Urinary bladder (tissue), 4 donors: ENCODE data around the gene NRXN2. TPM values are rescaled to one million over a fixed set of nuclear protein-coding genes. Genes with fewer than 3 reads are reported as not detected.
"Not testable (repeated sequence)": the region's sequence is repeated elsewhere in the genome, so short reads cannot be mapped to it uniquely, and the experiment has no call there.

Experiments
- DNase-seq: peaks from one replicate; pipeline ENCODE4 v3.0.0-alpha.2; 2015; ENCODE audit errors: extremely low spot score
- H3K27ac ChIP-seq: one replicate; pipeline ENCODE4 v1.5.1; 2013; ENCODE audit warnings: low read depth, mild to moderate bottlenecking, moderate library complexity
- H3K36me3 ChIP-seq: one replicate; pipeline ENCODE4 v1.6.1; 2013; ENCODE audit warnings: mild to moderate bottlenecking, moderate library complexity; ENCODE audit not compliant: insufficient read depth
- H3K4me1 ChIP-seq: one replicate; pipeline ENCODE4 v1.6.1; 2013; ENCODE audit warnings: mild to moderate bottlenecking, moderate library complexity; ENCODE audit not compliant: insufficient read depth
- H3K4me3 ChIP-seq: one replicate; pipeline ENCODE4 v1.5.1; 2013; ENCODE audit warnings: low read depth, low read length
- WGBS: extraction: QIAGEN DNeasy Blood & Tissue Kit; methylation state at CpG from one replicate; pipeline ENCODE4 v1.1.7; 2013; 5-methylcytosine and 5-hydroxymethylcytosine counted together
- polyA plus RNA-seq: library from polyadenylated mRNA; stranded (reverse); fragments of 200-250 nt; gene quantifications from one replicate; pipeline ENCODE4 v1.2.3, GENCODE V29; 2013
- total RNA-seq: library from RNA; depleted of rRNA; stranded (reverse); fragments of >200 nt; gene quantifications from one replicate; pipeline ENCODE4 v1.2.3, GENCODE V29; 2014
- donor health status: healthy with polysubstance abuse.
- donor health status: healthy.

NRXN2 gene
- total and polyA plus RNA-seq, 2 donors = 11.5 to 30.5 TPM

- DNase-seq = no peak
- no peaks in the 10 kb centered on the region for H3K4me1 ChIP-seq
- no peak overlapping the region for H3K27ac ChIP-seq
- WGBS = 76% methylated on average over 23 of the region's 23 CpGs
- no peak overlapping the region for H3K4me3 ChIP-seq
- no peaks in the 10 kb centered on the region for H3K36me3 ChIP-seq
Observed at GRCh38 chr11:64598797-64599697, 124.0 kb downstream of the NRXN2 start.

GRCh38 chr11:64598106-64598796 lies 124.7 kb downstream of the NRXN2 start:
- 92% methylated on average over 12 of the region's 12 CpGs for WGBS
- no peaks in the 10 kb centered on the region for H3K36me3 ChIP-seq
- H3K4me1 ChIP-seq = no peaks in the 10 kb centered on the region
- DNase-seq = no peak
- no peak overlapping the region for H3K27ac ChIP-seq
- H3K4me3 ChIP-seq = no peak overlapping the region

GRCh38 chr11:64597671-64598101 lies 125.3 kb downstream of the NRXN2 start:
- no peak overlapping the region for H3K27ac ChIP-seq
- no peaks in the 10 kb centered on the region for H3K4me1 ChIP-seq
- no peak for DNase-seq
- no peaks in the 10 kb centered on the region for H3K36me3 ChIP-seq
- WGBS = 91% methylated on average over 13 of the region's 13 CpGs
- H3K4me3 ChIP-seq = no peak overlapping the region

- H3K27ac ChIP-seq, H3K4me1 ChIP-seq, H3K4me3 ChIP-seq, H3K36me3 ChIP-seq, DNase-seq: not testable (repeated sequence)
- 68% methylated on average over 1 of the region's 1 CpG for WGBS
Observed at GRCh38 chr11:64595922-64596321, 127.1 kb downstream of the NRXN2 start.

GRCh38 chr11:64594159-64594939 lies 128.6 kb downstream of the NRXN2 start:
- Histone ChIP-seq H3K36me3 (no peaks in the 10 kb centered on the region), H3K27ac (no peak overlapping the region), H3K4me1 (no peaks in the 10 kb centered on the region), H3K4me3 (no peak overlapping the region)
- WGBS = 92% methylated on average over 14 of the region's 14 CpGs
- DNase-seq = no peak

GRCh38 chr11:64593156-64594105 lies 129.6 kb downstream of the NRXN2 start:
- 89% methylated on average over 32 of the region's 32 CpGs for WGBS
- no peak overlapping the region for H3K4me3 ChIP-seq
- no peak overlapping the region for H3K27ac ChIP-seq
- DNase-seq = no peak
- no peaks in the 10 kb centered on the region for H3K4me1 ChIP-seq
- H3K36me3 ChIP-seq = no peaks in the 10 kb centered on the region

- no peaks in the 10 kb centered on the region for H3K4me1 ChIP-seq
- H3K36me3 ChIP-seq = no peaks in the 10 kb centered on the region
- no peak overlapping the region for H3K27ac ChIP-seq
- no peak overlapping the region for H3K4me3 ChIP-seq
- WGBS = 89% methylated on average over 9 of the region's 9 CpGs
- no peak for DNase-seq
Observed at GRCh38 chr11:64592656-64593055, 130.3 kb downstream of the NRXN2 start.

GRCh38 chr11:64592234-64592615 lies 130.8 kb downstream of the NRXN2 start:
- DNase-seq = no peak
- no peaks in the 10 kb centered on the region for H3K36me3 ChIP-seq
- no peak overlapping the region for H3K4me3 ChIP-seq
- H3K4me1 ChIP-seq = no peaks in the 10 kb centered on the region
- WGBS = 93% methylated on average over 3 of the region's 3 CpGs
- H3K27ac ChIP-seq = no peak overlapping the region

- Histone ChIP-seq H3K27ac (no peak overlapping the region), H3K4me3 (no peak overlapping the region), H3K36me3 (no peaks in the 10 kb centered on the region), H3K4me1 (no peaks in the 10 kb centered on the region)
- WGBS = 88% methylated on average over 36 of the region's 36 CpGs
- no peak for DNase-seq
Observed at GRCh38 chr11:64591257-64592233, 131.5 kb downstream of the NRXN2 start.

GRCh38 chr11:64590763-64591221 lies 132.2 kb downstream of the NRXN2 start, which contains the start of gene SLC22A12:
SLC22A12 (plus strand) TSS chr11:64591220; CDS start chr11:64591557, 337 bp downstream.
- no peak for DNase-seq
- 84% methylated on average over 14 of the region's 14 CpGs for WGBS
- Histone ChIP-seq H3K27ac (no peak within 1 kb of the TSS), H3K4me1 (no peaks in the 10 kb centered on the region), H3K4me3 (no peak within 1 kb of the TSS), H3K36me3 (no peaks in the 10 kb centered on the region)

- H3K36me3 ChIP-seq = no peaks in the 10 kb centered on the region
- WGBS = 94% methylated on average over 2 of the region's 2 CpGs
- no peak overlapping the region for H3K27ac ChIP-seq
- DNase-seq = no peak
- no peak overlapping the region for H3K4me3 ChIP-seq
- no peaks in the 10 kb centered on the region for H3K4me1 ChIP-seq
Observed at GRCh38 chr11:64588701-64589100, 134.3 kb downstream of the NRXN2 start.

GRCh38 chr11:64586366-64586765 lies 136.6 kb downstream of the NRXN2 start:
- Histone ChIP-seq H3K27ac (no peak overlapping the region), H3K4me1 (no peaks in the 10 kb centered on the region), H3K4me3 (no peak overlapping the region), H3K36me3 (no peaks in the 10 kb centered on the region)
- DNase-seq = no peak
